GM12874 (cell line): ENCODE measurements around the gene TGM4.

Experiments
- CTCF ChIP-seq: IDR thresholded peaks from 2 replicates; pipeline ENCODE4 v1.5.1; 2011; ENCODE audit warnings: low read depth, mild to moderate bottlenecking, control low read depth, low read length, moderate library complexity; ENCODE audit not compliant: insufficient read depth

Gene TGM4

GRCh38 chr3:44835684-44836083, 38.7 kb upstream of the TGM4 start:
- no peak for TF ChIP-seq CTCF

- no peak for TF ChIP-seq CTCF
Measured at GRCh38 chr3:44842376-44842775, 32.0 kb upstream of the TGM4 start.

GRCh38 chr3:44845528-44846520, 28.6 kb upstream of the TGM4 start:
- no peak for TF ChIP-seq CTCF

- no peak for TF ChIP-seq CTCF
Measured at GRCh38 chr3:44848634-44849033, 25.8 kb upstream of the TGM4 start.

GRCh38 chr3:44860117-44860516, 14.3 kb upstream of the TGM4 start:
- no peak for TF ChIP-seq CTCF

- TF ChIP-seq CTCF = 0 out of 2 replicates have a peak, but pooled peaks have one; percentile 15
Measured at GRCh38 chr3:44861412-44862225, 12.8 kb upstream of the TGM4 start, which contains the start of gene TMEM42. Gene TMEM42, plus strand, starts transcription at chr3:44861912. Its CDS starts 13 bp downstream, at chr3:44861925.

GRCh38 chr3:44862226-44862637, 12.2 kb upstream of the TGM4 start:
- no peak for TF ChIP-seq CTCF
